OCI-LY3 (cell line): ENCODE measurements around the gene TADA3.

ENCODE experiments used
- H2AFZ ChIP-seq: fragments of 200-600, 300-600 bp; shearing (Covaris generic); 2 replicates; pipeline ENCODE4 v1.6.0; 2014; ENCODE audit warnings: antibody characterized with exemption, low read depth, low read length
- H3K27ac ChIP-seq: fragments of 200-600, 300-600 bp; sonication (generic); 2 replicates; pipeline ENCODE4 v1.5.1; 2014; ENCODE audit warnings: mild to moderate bottlenecking, low read length, moderate library complexity, mixed read lengths
- H3K27me3 ChIP-seq: fragments of 200-600, 300-600 bp; sonication (generic); 2 replicates; pipeline ENCODE4 v1.6.1; 2014; ENCODE audit warnings: low read depth, low read length, mixed read lengths
- H3K36me3 ChIP-seq: fragments of 200-600, 300-600 bp; sonication (generic); replicated peaks from 2 replicates; pipeline ENCODE3; 2014; ENCODE audit warnings: low read depth, low read length, mixed read lengths
- H3K4me1 ChIP-seq: fragments of 300-600, 200-600 bp; sonication (generic); 2 replicates; pipeline ENCODE4 v1.6.1; 2014; ENCODE audit warnings: low read length, mixed read lengths
- H3K4me2 ChIP-seq: fragments of 200-600, 300-600 bp; sonication (generic); 2 replicates; pipeline ENCODE4 v1.6.1; 2014; ENCODE audit warnings: low read length, mixed read lengths
- H3K4me3 ChIP-seq: fragments of 300-600, 200-600 bp; sonication (generic); 2 replicates; pipeline ENCODE4 v1.5.1; 2014; ENCODE audit warnings: antibody characterized with exemption, mild to moderate bottlenecking, low read length, moderate library complexity
- H3K79me2 ChIP-seq: fragments of 300-600, 200-600 bp; shearing (Covaris generic); 2 replicates; pipeline ENCODE4 v1.6.1; 2014; ENCODE audit warnings: mild to moderate bottlenecking, low read length, mixed read lengths
- H3K9ac ChIP-seq: fragments of 300-600, 200-600 bp; shearing (Covaris generic); 2 replicates; pipeline ENCODE4 v1.6.0; 2014; ENCODE audit warnings: mild to moderate bottlenecking, low read length, moderate library complexity
- H3K9me3 ChIP-seq: fragments of 200-600, 300-600 bp; shearing (Covaris generic); 2 replicates; pipeline ENCODE4 v1.6.1; 2014; ENCODE audit warnings: low read length, mixed read lengths; ENCODE audit not compliant: insufficient read depth
- H4K20me1 ChIP-seq: fragments of 200-600, 300-600 bp; sonication (generic); 2 replicates; pipeline ENCODE4 v1.6.1; 2016; ENCODE audit warnings: low read length, mixed read lengths; ENCODE audit not compliant: insufficient read depth
- EZH2phosphoT487 ChIP-seq: fragments of 200-600 bp; shearing (Covaris generic); IDR thresholded peaks from 2 replicates; pipeline ENCODE4 v1.6.1; 2018; ENCODE audit warnings: antibody characterized with exemption, mixed run types, low read depth
- TF ChIP-seq, protein P1 (sequence below): fragments of 200-600, 300-600 bp; sonication (generic); IDR thresholded peaks from 2 replicates; pipeline ENCODE4 v1.5.1; 2014; ENCODE audit warnings: antibody characterized with exemption, low read length, low read depth

The TADA3 gene

DNA sequence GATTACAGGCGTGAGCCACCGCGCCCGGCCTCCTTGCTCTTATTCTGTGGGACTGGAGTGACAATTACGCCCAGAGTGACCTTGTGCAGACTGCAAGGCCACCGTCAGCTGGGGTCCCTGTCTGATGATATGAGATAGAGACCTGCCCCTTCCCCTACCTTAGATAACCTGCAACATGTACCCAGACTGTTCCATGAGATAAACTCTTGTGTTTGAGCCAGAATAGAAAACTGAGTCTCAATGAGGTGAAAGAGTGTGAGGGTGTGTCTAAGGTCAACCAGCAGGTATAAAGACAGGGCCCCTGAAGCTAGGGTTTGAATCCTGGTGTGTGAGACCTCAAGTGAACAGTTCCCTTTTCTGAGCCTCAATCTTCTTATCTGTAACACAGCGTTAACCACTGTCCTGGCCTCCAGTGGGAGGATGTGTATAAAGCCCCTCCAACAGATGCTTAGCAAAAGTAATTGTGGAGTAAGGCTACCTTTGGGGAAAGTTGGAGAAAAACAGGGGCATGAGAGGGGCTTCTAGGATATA is 6.0 kb downstream of the TADA3 start:
- Histone ChIP-seq H3K27ac (no peak overlapping the region), H3K79me2 (peaks cover 7% of the 10 kb centered on the region; the same call in 1 of the 2 replicates), H2AFZ (no peak overlapping the region), H3K36me3 (peaks cover 61% of the 10 kb centered on the region), H3K4me1 (peaks cover 9% of the 10 kb centered on the region), H3K27me3 (no peaks in the 10 kb centered on the region), H3K4me3 (no peak overlapping the region), H4K20me1 (no peaks in the 10 kb centered on the region), H3K4me2 (no peak overlapping the region), H3K9ac (no peak overlapping the region), H3K9me3 (no peaks in the 10 kb centered on the region)
- TF ChIP-seq EZH2phosphoT487: no peak
- TF ChIP-seq, protein P1, sequence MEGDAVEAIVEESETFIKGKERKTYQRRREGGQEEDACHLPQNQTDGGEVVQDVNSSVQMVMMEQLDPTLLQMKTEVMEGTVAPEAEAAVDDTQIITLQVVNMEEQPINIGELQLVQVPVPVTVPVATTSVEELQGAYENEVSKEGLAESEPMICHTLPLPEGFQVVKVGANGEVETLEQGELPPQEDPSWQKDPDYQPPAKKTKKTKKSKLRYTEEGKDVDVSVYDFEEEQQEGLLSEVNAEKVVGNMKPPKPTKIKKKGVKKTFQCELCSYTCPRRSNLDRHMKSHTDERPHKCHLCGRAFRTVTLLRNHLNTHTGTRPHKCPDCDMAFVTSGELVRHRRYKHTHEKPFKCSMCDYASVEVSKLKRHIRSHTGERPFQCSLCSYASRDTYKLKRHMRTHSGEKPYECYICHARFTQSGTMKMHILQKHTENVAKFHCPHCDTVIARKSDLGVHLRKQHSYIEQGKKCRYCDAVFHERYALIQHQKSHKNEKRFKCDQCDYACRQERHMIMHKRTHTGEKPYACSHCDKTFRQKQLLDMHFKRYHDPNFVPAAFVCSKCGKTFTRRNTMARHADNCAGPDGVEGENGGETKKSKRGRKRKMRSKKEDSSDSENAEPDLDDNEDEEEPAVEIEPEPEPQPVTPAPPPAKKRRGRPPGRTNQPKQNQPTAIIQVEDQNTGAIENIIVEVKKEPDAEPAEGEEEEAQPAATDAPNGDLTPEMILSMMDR: no peak

DNA sequence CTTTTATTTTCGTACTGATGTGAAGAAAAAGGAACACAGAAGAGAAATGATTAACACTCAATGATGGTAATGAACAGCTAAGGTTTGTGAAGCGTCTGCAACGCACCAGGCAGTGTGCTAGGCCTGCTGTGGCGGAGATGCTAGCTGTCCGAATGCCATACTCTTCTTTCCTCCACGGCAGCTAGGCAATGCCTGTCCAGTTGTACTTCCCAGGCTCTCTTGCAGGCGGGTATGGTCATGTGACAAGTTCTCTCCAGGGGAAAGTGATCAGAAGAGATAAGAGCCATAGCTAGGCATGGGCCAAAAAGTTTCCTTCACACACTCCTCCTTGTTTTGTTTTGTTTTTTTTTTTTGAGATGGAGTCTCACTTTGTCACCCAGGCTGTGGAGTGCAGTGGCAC is 6.7 kb downstream of the TADA3 start:
- no peak overlapping the region for H3K27ac ChIP-seq
- 0 out of 2 replicates have a peak, but pooled peaks cover under 1% of the 10 kb centered on the region for H3K79me2 ChIP-seq
- H3K36me3 ChIP-seq: peaks cover 61% of the 10 kb centered on the region
- TF ChIP-seq, protein P1: no peak
- no peak for TF ChIP-seq EZH2phosphoT487
- no peak overlapping the region for H3K9ac ChIP-seq
- H3K27me3 ChIP-seq: no peaks in the 10 kb centered on the region
- H3K4me3 ChIP-seq: no peak overlapping the region
- H3K4me2 ChIP-seq: no peak overlapping the region
- H3K9me3 ChIP-seq: no peaks in the 10 kb centered on the region
- no peaks in the 10 kb centered on the region for H4K20me1 ChIP-seq
- H2AFZ ChIP-seq: no peak overlapping the region
- peaks cover 6% of the 10 kb centered on the region; the same call in 1 of the 2 replicates for H3K4me1 ChIP-seq

DNA sequence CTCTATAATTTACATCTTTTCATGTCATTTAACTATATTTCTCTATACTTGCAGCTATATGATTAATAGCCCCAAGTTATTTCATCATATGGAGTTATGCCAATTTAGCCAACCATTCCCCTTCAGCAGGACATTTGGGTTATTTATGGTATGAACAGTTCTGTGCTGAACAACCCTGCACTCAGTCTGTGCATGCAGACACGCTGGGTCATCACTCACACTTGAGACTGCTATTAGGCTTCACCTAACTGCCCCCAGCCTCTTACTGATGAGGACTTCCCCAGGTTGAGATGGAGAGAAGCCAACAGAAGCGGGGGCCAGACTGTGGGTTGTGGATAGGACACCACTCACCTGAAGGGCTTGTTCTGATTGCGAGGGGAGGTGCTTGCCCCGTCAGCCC is 7.3 kb downstream of the TADA3 start:
- no peak overlapping the region for H3K27ac ChIP-seq

DNA sequence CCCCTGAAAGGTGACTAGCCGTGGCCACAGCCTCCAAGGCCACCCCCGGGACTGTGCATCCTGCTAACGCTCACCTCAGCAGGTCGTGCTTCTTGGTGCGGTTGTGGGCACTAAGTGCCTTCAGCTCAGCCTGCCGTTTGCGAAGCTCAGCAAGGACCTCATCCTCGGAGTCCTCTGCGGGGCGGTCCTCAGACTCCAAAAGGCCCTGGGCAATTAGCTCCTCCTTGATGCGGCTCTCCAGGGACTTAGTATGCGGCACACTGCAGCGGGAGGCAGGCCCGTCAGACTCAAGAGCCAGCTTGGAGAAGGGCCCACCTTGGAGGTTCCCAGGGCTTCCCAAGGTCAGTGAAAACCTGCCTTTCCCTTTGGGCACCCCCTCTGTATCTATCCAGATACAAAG is 8.3 kb downstream of the TADA3 start:
- Histone ChIP-seq H3K36me3 (peaks cover 52% of the 10 kb centered on the region), H3K27me3 (no peaks in the 10 kb centered on the region), H2AFZ (no peak overlapping the region), H3K9ac (no peak overlapping the region), H3K79me2 (no peaks in the 10 kb centered on the region), H3K27ac (no peak overlapping the region), H3K4me3 (no peak overlapping the region), H4K20me1 (no peaks in the 10 kb centered on the region), H3K4me2 (no peak overlapping the region), H3K9me3 (no peaks in the 10 kb centered on the region), H3K4me1 (peaks cover 17% of the 10 kb centered on the region)
- TF ChIP-seq, protein P1: no peak
- TF ChIP-seq EZH2phosphoT487: no peak

More for the DNA sequence above, 7.3 kb downstream of the TADA3 start:
- Histone ChIP-seq H3K9me3 (no peaks in the 10 kb centered on the region), H3K4me3 (no peak overlapping the region), H3K4me1 (peaks cover 12% of the 10 kb centered on the region), H3K27me3 (no peaks in the 10 kb centered on the region), H3K36me3 (peaks cover 55% of the 10 kb centered on the region), H4K20me1 (no peaks in the 10 kb centered on the region), H2AFZ (no peak overlapping the region), H3K9ac (no peak overlapping the region), H3K4me2 (no peak overlapping the region), H3K79me2 (no peaks in the 10 kb centered on the region)
- TF ChIP-seq EZH2phosphoT487: no peak
- TF ChIP-seq, protein P1: no peak
